ENCODE results near the gene ADGRB2.

DNA sequence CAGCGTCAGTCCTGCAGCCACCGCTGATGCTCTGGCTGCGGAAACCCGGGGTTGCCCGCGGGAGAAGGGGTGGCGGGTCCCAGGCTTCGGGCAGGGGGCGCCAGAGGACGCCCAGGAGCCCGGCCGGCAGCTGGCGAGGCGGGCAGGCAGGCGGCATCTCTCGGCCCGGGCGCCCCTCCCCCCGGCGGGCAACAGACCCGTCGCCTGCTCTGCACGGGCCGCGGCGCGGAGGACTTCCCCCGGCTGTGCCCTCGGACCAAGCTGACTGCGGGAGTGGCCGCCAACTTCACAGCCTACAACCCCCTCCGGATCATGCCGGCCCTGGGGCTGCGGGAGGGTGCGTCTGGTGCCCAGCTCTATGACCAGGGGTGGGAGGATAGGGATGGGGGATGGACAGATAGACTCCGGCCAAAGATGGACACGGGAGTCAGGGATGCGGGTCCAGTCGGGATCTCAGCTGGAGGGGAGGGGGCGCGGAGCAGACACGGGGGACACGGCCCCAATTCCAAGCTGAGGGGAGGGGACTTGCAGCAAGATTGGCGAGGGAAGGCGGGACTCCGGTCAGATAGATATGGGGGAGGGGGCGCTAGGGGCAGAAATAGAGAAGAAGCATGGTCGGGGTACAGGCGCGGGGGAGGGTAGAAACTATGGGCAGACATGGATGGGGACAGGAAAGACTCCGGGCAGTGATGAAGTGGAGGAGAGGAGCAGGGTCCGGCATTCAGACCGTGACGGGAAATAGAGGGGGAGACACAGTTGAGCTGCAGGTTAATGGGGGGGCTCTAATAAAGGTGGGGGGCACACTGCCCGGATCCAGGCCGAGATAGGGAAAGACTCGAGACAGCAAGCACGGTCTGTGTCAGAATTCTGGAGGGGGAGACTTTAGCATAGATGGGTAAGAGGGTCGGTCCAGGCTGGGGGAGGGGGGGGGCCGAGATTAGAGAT, 1.1 kb downstream of the ADGRB2 start:
- TF ChIP-seq, protein P1, sequence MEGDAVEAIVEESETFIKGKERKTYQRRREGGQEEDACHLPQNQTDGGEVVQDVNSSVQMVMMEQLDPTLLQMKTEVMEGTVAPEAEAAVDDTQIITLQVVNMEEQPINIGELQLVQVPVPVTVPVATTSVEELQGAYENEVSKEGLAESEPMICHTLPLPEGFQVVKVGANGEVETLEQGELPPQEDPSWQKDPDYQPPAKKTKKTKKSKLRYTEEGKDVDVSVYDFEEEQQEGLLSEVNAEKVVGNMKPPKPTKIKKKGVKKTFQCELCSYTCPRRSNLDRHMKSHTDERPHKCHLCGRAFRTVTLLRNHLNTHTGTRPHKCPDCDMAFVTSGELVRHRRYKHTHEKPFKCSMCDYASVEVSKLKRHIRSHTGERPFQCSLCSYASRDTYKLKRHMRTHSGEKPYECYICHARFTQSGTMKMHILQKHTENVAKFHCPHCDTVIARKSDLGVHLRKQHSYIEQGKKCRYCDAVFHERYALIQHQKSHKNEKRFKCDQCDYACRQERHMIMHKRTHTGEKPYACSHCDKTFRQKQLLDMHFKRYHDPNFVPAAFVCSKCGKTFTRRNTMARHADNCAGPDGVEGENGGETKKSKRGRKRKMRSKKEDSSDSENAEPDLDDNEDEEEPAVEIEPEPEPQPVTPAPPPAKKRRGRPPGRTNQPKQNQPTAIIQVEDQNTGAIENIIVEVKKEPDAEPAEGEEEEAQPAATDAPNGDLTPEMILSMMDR (IDR thresholded peaks at IDR 0.05; ENCODE audit: low read depth, low read length), result peak; percentile 53
- no peak for TF ChIP-seq EZH2phosphoT487 (IDR thresholded peaks at IDR 0.05; ENCODE audit: low read depth)

All from OCI-LY3 (cell line).